ENCODE measurements around the gene CMIP.

GRCh38 chr16:81562926-81563325, 118.3 kb downstream of the CMIP start:
- TF ChIP-seq, protein P1, sequence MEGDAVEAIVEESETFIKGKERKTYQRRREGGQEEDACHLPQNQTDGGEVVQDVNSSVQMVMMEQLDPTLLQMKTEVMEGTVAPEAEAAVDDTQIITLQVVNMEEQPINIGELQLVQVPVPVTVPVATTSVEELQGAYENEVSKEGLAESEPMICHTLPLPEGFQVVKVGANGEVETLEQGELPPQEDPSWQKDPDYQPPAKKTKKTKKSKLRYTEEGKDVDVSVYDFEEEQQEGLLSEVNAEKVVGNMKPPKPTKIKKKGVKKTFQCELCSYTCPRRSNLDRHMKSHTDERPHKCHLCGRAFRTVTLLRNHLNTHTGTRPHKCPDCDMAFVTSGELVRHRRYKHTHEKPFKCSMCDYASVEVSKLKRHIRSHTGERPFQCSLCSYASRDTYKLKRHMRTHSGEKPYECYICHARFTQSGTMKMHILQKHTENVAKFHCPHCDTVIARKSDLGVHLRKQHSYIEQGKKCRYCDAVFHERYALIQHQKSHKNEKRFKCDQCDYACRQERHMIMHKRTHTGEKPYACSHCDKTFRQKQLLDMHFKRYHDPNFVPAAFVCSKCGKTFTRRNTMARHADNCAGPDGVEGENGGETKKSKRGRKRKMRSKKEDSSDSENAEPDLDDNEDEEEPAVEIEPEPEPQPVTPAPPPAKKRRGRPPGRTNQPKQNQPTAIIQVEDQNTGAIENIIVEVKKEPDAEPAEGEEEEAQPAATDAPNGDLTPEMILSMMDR (IDR thresholded peaks at IDR 0.05 in 2 of 3, conservative IDR thresholded peaks at IDR 0.05 in 1 of 3; ENCODE audit: control insufficient read depth in 2 of 3, extremely low read depth in 1 of 3, insufficient read depth in 1 of 3, low read depth in 3 of 3, low read length in 3 of 3), result no peak
- TF ChIP-seq ZNF384 (IDR thresholded peaks at IDR 0.05; ENCODE audit: borderline replicate concordance, low read depth, low read length) (no peak), JUND (IDR thresholded peaks at IDR 0.05; ENCODE audit: low read depth, low read length) (no peak)
- TF ChIP-seq, protein P2, sequence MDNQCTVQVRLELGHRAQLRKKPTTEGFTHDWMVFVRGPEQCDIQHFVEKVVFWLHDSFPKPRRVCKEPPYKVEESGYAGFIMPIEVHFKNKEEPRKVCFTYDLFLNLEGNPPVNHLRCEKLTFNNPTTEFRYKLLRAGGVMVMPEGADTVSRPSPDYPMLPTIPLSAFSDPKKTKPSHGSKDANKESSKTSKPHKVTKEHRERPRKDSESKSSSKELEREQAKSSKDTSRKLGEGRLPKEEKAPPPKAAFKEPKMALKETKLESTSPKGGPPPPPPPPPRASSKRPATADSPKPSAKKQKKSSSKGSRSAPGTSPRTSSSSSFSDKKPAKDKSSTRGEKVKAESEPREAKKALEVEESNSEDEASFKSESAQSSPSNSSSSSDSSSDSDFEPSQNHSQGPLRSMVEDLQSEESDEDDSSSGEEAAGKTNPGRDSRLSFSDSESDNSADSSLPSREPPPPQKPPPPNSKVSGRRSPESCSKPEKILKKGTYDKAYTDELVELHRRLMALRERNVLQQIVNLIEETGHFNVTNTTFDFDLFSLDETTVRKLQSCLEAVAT (IDR thresholded peaks at IDR 0.05), result no peak

Data from GM12878 (cell line).